ENCODE measurements around the gene MTHFD1.

Gene MTHFD1

GRCh38 chr14:64507376-64508156, 119.4 kb downstream of the MTHFD1 start:
- in situ Hi-C loops (cut with HindIII; ENCODE audit: low pct_unique_long_range_greater_than_20kb, low sequenced_read_pairs) = no loop called here
- no peak for TF ChIP-seq JUND (IDR thresholded peaks at IDR 0.05; ENCODE audit: low read depth)
- DNase-seq (ENCODE audit: low read depth in 1 of 2, low spot score in 1 of 2) = no peak

GRCh38 chr14:64508215-64508776, 120.1 kb downstream of the MTHFD1 start:
- in situ Hi-C loops (cut with HindIII; ENCODE audit: low pct_unique_long_range_greater_than_20kb, low sequenced_read_pairs) = no loop called here
- no peak for DNase-seq (ENCODE audit: low read depth in 1 of 2, low spot score in 1 of 2)
- no peak for TF ChIP-seq JUND (IDR thresholded peaks at IDR 0.05; ENCODE audit: low read depth)

- in situ Hi-C loops (cut with HindIII; ENCODE audit: low pct_unique_long_range_greater_than_20kb, low sequenced_read_pairs) = no loop called here
- no peak for DNase-seq (ENCODE audit: low read depth in 1 of 2, low spot score in 1 of 2)
- no peak for TF ChIP-seq JUND (IDR thresholded peaks at IDR 0.05; ENCODE audit: low read depth)
These were observed 120.9 kb downstream of the MTHFD1 start for GRCh38 chr14:64509036-64509435.
